SK-N-SH (cell line): ENCODE measurements around the gene PDE8A. TPM values are rescaled to one million over a fixed set of nuclear protein-coding genes. Genes with fewer than 3 reads are reported as not detected.

Source experiments
- CTCF ChIA-PET: fragments of 300-600, 350-600 bp; formaldehyde crosslinking; extraction: SDS; loops from one replicate; lab custom pipeline; 2021; lab: Yijun Ruan, JAX
- POLR2A ChIA-PET: fragments of 350-600 bp; sonication (Branson Sonifier 250); formaldehyde crosslinking; extraction: SDS; loops from one replicate; lab custom pipeline; 2020; ENCODE audit warnings: antibody characterized with exemption, inconsistent platforms; lab: Yijun Ruan, JAX
- DNase-seq: peaks from one replicate; pipeline ENCODE4 v3.0.0; 2012
- H2AFZ ChIP-seq: fragments of 200-600 bp; sonication (generic); 2 replicates; pipeline ENCODE4 v1.8.1; 2016; ENCODE audit warnings: antibody characterized with exemption, mild to moderate bottlenecking, low read depth
- H3F3A ChIP-seq: fragments of 200-600 bp; sonication (generic); replicated peaks from 2 replicates; pipeline ENCODE3; 2016; ENCODE audit warnings: antibody characterized with exemption, mild to moderate bottlenecking; ENCODE audit not compliant: insufficient read depth
- H3K27ac ChIP-seq, 2 experiments: fragments of 200-500 bp in 1 of 2; fragments of 200-600 bp in 1 of 2; sonication (Bioruptor generic) in 1 of 2; sonication (generic), shearing (Covaris generic) in 1 of 2; 2 replicates each; pipeline versions ENCODE4 v1.5.1 to v1.6.1; 2014 to 2016; ENCODE audit warnings: low read depth in 2 of 2, inconsistent platforms in 1 of 2, low read length in 1 of 2, mild to moderate bottlenecking in 1 of 2, mixed read lengths in 1 of 2
- H3K27me3 ChIP-seq: fragments of 200-600 bp; sonication (generic), shearing (Covaris generic); 2 replicates; pipeline ENCODE4 v1.6.1; 2016; ENCODE audit warnings: mixed run types; ENCODE audit not compliant: insufficient read depth
- H3K36me3 ChIP-seq, 2 experiments: fragments of 200-500 bp in 1 of 2; fragments of 200-600 bp in 1 of 2; sonication (Bioruptor generic) in 1 of 2; sonication (generic) in 1 of 2; replicated peaks in 1 of 2; 2 replicates each; pipeline versions ENCODE3 to v1.5.1; 2014 to 2016; ENCODE audit warnings: low read length in 1 of 2, mild to moderate bottlenecking in 1 of 2; ENCODE audit not compliant: insufficient read depth in 2 of 2, control insufficient read depth in 1 of 2
- H3K4me1 ChIP-seq, 2 experiments: fragments of 200-500 bp in 1 of 2; fragments of 200-600 bp in 1 of 2; sonication (Bioruptor generic) in 1 of 2; sonication (generic), shearing (Covaris generic) in 1 of 2; 2 replicates each; pipeline versions ENCODE4 v1.5.1 to v1.6.1; 2014 to 2016; ENCODE audit warnings: low read depth in 1 of 2, low read length in 1 of 2, mixed run types in 1 of 2; ENCODE audit not compliant: insufficient read depth in 2 of 2, control insufficient read depth in 1 of 2
- H3K4me2 ChIP-seq: fragments of 200-600 bp; sonication (generic), shearing (Covaris generic); 2 replicates; pipeline ENCODE4 v1.6.1; 2017; ENCODE audit warnings: mixed run types
- H3K4me3 ChIP-seq, 2 experiments: fragments of 200-500 bp in 1 of 2; fragments of 200-600 bp in 1 of 2; sonication (Bioruptor generic) in 1 of 2; sonication (generic), shearing (Covaris generic) in 1 of 2; 2 replicates each; pipeline versions ENCODE4 v1.5.1 to v1.8.1; 2014 to 2016; ENCODE audit warnings: low read depth in 2 of 2, inconsistent platforms in 1 of 2, low read length in 1 of 2, mild to moderate bottlenecking in 1 of 2, mixed read lengths in 1 of 2, moderate library complexity in 1 of 2
- H3K79me2 ChIP-seq: fragments of 200-600 bp; sonication (generic); 2 replicates; pipeline ENCODE4 v1.8.1; 2017; ENCODE audit warnings: mild to moderate bottlenecking; ENCODE audit not compliant: insufficient read depth
- H3K9ac ChIP-seq: fragments of 200-600 bp; sonication (generic); 2 replicates; pipeline ENCODE4 v1.6.1; 2017; ENCODE audit warnings: mixed run types
- H3K9me2 ChIP-seq: fragments of 200-600 bp; sonication (generic); 2 replicates; pipeline ENCODE4 v1.6.1; 2017; ENCODE audit warnings: mixed run types
- H3K9me3 ChIP-seq: fragments of 200-600 bp; sonication (generic); 2 replicates; pipeline ENCODE4 v1.6.1; 2017; ENCODE audit warnings: mixed run types, mild to moderate bottlenecking, moderate library complexity
- H4K20me1 ChIP-seq: fragments of 200-600 bp; sonication (generic); 2 replicates; pipeline ENCODE4 v1.6.1; 2017; ENCODE audit warnings: mild to moderate bottlenecking, mixed run types; ENCODE audit not compliant: insufficient read depth
- EP300 ChIP-seq, 2 experiments: IDR thresholded peaks; 2 replicates each; pipeline versions ENCODE4 v1.4.0 to v1.6.1; 2012; ENCODE audit warnings: borderline replicate concordance in 1 of 2, low read depth in 1 of 2, low read length in 1 of 2
- EZH2phosphoT487 ChIP-seq: fragments of 200-600 bp; sonication (generic); IDR thresholded peaks from 2 replicates; pipeline ENCODE4 v1.6.1; 2017; ENCODE audit warnings: low read depth, mixed run types, mild to moderate bottlenecking, antibody characterized with exemption, moderate library complexity, borderline replicate concordance
- FOSL2 ChIP-seq: IDR thresholded peaks from 2 replicates; pipeline ENCODE4 v1.4.0; 2012; ENCODE audit warnings: low read depth, mild to moderate bottlenecking, moderate library complexity, borderline replicate concordance
- FOXM1 ChIP-seq: IDR thresholded peaks from 2 replicates; pipeline ENCODE4 v1.4.0; 2012; ENCODE audit warnings: low read depth, mild to moderate bottlenecking
- GATA2 ChIP-seq: sonication (generic); formaldehyde crosslinking; IDR thresholded peaks from 2 replicates; pipeline ENCODE4 v1.5.0; 2020; ENCODE audit warnings: mild to moderate bottlenecking, missing genetic modification reagents
- IRF3 ChIP-seq: fragments of 150-350 bp; IDR thresholded peaks from 2 replicates; pipeline ENCODE4 v1.6.1; 2016; ENCODE audit warnings: mild to moderate bottlenecking, low read depth, low read length
- NRF1 ChIP-seq: IDR thresholded peaks from 2 replicates; pipeline ENCODE4 v1.6.1; 2012; ENCODE audit warnings: low read depth, mild to moderate bottlenecking, low read length
- PBX3 ChIP-seq: IDR thresholded peaks from 2 replicates; pipeline ENCODE4; 2012
- POLR2AphosphoS5 ChIP-seq: IDR thresholded peaks from 2 replicates; pipeline ENCODE4 v1.6.1; 2012; ENCODE audit warnings: low read depth, low read length
- REST ChIP-seq: IDR thresholded peaks from 2 replicates; pipeline ENCODE4 v1.6.1; 2012; ENCODE audit warnings: mild to moderate bottlenecking, low read depth, low read length, moderate library complexity
- RFX5 ChIP-seq: IDR thresholded peaks from 2 replicates; pipeline ENCODE4 v1.6.1; 2012; ENCODE audit warnings: mild to moderate bottlenecking, improper control_type of control experiment, low read length
- SIN3A ChIP-seq: IDR thresholded peaks from 2 replicates; pipeline ENCODE4 v1.6.1; 2012; ENCODE audit warnings: low read depth, mild to moderate bottlenecking, low read length, moderate library complexity, borderline replicate concordance
- USF1 ChIP-seq: IDR thresholded peaks from 2 replicates; pipeline ENCODE4 v1.4.0; 2012; ENCODE audit warnings: low read depth, borderline replicate concordance
- USF2 ChIP-seq: fragments of 150-350 bp; IDR thresholded peaks from 2 replicates; pipeline ENCODE4 v1.6.1; 2017; ENCODE audit warnings: antibody characterized with exemption, low read length, low read depth, borderline replicate concordance
- ZBTB33 ChIP-seq: IDR thresholded peaks from 2 replicates; pipeline ENCODE4 v1.4.0; 2012; ENCODE audit warnings: low read depth, borderline replicate concordance
- WGBS: methylation state at CpG from one replicate; pipeline ENCODE4 v1.1.6; 2017; ENCODE audit warnings: low lambda C conversion rate; 5-methylcytosine and 5-hydroxymethylcytosine counted together
- polyA plus RNA-seq, 3 experiments: library from polyadenylated mRNA; depleted of rRNA; stranded (reverse); fragments of >200 nt; gene quantifications; 2 replicates each; pipeline ENCODE4 v1.2.3, GENCODE V29; 2012

The PDE8A gene
- polyA plus RNA-seq, 1 of the 3 experiments (the other 2 are of a cell fraction) = 13.4 TPM

- Histone ChIP-seq H4K20me1 (no peaks in the 10 kb centered on the region), H3K9me2 (no peaks in the 10 kb centered on the region), H3K4me2 (no peak overlapping the region), H3K79me2 (no peaks in the 10 kb centered on the region), H3K4me3 (no peak overlapping the region), H3K9ac (no peak overlapping the region), H3F3A (no peaks in the 10 kb centered on the region), H3K27ac (no peak overlapping the region), H3K9me3 (no peaks in the 10 kb centered on the region), H3K27me3 (no peaks in the 10 kb centered on the region), H3K4me1 (no peaks in the 10 kb centered on the region), H2AFZ (no peak overlapping the region), H3K36me3 (peaks cover 19 to 49% of the 10 kb centered on the region in 2 experiments)
- POLR2A ChIA-PET = no interaction called here
- WGBS = 92% methylated on average over 1 of the region's 1 CpG
- TF ChIP-seq RFX5 = no peak
- TF ChIP-seq POLR2AphosphoS5 = no peak
- no peak for TF ChIP-seq GATA2 (CRISPR knock-in tag)
- TF ChIP-seq REST = no peak
- TF ChIP-seq IRF3 = no peak
- TF ChIP-seq NRF1 = no peak
- no peak for TF ChIP-seq USF2
- no peak for TF ChIP-seq EP300 (IDR thresholded peaks at IDR 0.05; ENCODE audit: borderline replicate concordance in 1 of 2, low read depth in 1 of 2, low read length in 1 of 2)
- TF ChIP-seq PBX3 = no peak
- TF ChIP-seq USF1 = no peak
- TF ChIP-seq EZH2phosphoT487 = no peak
- TF ChIP-seq FOXM1 = no peak
- no peak for TF ChIP-seq FOSL2
- no peak for TF ChIP-seq ZBTB33
- TF ChIP-seq SIN3A = no peak
- CTCF ChIA-PET = no interaction called here
- no peak for DNase-seq
These were observed 142.5 kb downstream of the PDE8A start for GRCh38 chr15:85124173-85124572.
